Panc1 (cell line): ENCODE measurements around the gene ARMC5. TPM values are rescaled to one million over a fixed set of nuclear protein-coding genes. Genes with fewer than 3 reads are reported as not detected.
"Not testable (repeated sequence)": the region's sequence is repeated elsewhere in the genome, so short reads cannot be mapped to it uniquely, and the experiment has no call there.

Experiments
- ATAC-seq: fragments of 200-7000 bp; cut with Tn5 transposase; 2 replicates; pipeline ENCODE4 v1.9.1; 2020; ENCODE audit warnings: mild to moderate bottlenecking, moderate library complexity
- BruUV-seq: library from RNA; stranded (reverse); fragments of 400-500 nt; replicated peaks from 2 replicates; lab custom pipeline; 2021; lab: Mats Ljungman, UMichigan
- CTCF ChIA-PET: fragments of 300-600 bp; sonication (Branson Sonifier 250); formaldehyde crosslinking; loops from one replicate; lab custom pipeline; 2022; ENCODE audit warnings: antibody characterized with exemption; lab: Charles Lee
- POLR2A ChIA-PET: fragments of 300-600 bp; sonication (Branson Sonifier 250); formaldehyde crosslinking; loops from one replicate; lab custom pipeline; 2022; ENCODE audit warnings: antibody characterized with exemption; lab: Charles Lee
- DNase-seq: peaks from one replicate; pipeline ENCODE4 v3.0.0-alpha.2; 2010; ENCODE audit warnings: low read depth, low spot score
- H3K27ac ChIP-seq: 2 replicates; pipeline ENCODE4 v1.5.1; 2011; ENCODE audit warnings: mild to moderate bottlenecking, low read length, inconsistent platforms
- H3K27me3 ChIP-seq: fragments of 200-500 bp; sonication (Bioruptor generic); 2 replicates; pipeline ENCODE4 v1.6.0; 2014; ENCODE audit warnings: low read length, inconsistent platforms; ENCODE audit not compliant: control insufficient read depth, insufficient read depth
- H3K36me3 ChIP-seq: fragments of 200-500 bp; sonication (Bioruptor generic); 2 replicates; pipeline ENCODE4 v1.5.1; 2014; ENCODE audit warnings: inconsistent platforms, mild to moderate bottlenecking, low read length, moderate library complexity; ENCODE audit not compliant: control insufficient read depth, insufficient read depth
- H3K4me1 ChIP-seq: 2 replicates; pipeline ENCODE4 v1.5.1; 2011; ENCODE audit warnings: inconsistent platforms, mild to moderate bottlenecking, low read length, moderate library complexity; ENCODE audit not compliant: control insufficient read depth, insufficient read depth
- H3K4me3 ChIP-seq, 2 experiments: 2 replicates each; pipeline ENCODE4 v1.5.1; 2011 to 2012; ENCODE audit warnings: low read depth in 2 of 2, low read length in 2 of 2, mild to moderate bottlenecking in 2 of 2, inconsistent platforms in 1 of 2, moderate library complexity in 1 of 2
- H3K9me3 ChIP-seq: fragments of 200-500 bp; sonication (Bioruptor generic); 2 replicates; pipeline ENCODE4 v1.5.1; 2014; ENCODE audit warnings: low read depth, mild to moderate bottlenecking, inconsistent platforms, low read length, moderate library complexity; ENCODE audit not compliant: control insufficient read depth, insufficient read depth
- CTCF ChIP-seq: fragments of 450-650 bp; IDR thresholded peaks from 2 replicates; pipeline ENCODE4 v1.5.1; 2017; ENCODE audit warnings: mild to moderate bottlenecking
- POLR2AphosphoS5 ChIP-seq: IDR thresholded peaks from 2 replicates; pipeline ENCODE4 v1.6.1; 2012; ENCODE audit warnings: mild to moderate bottlenecking, low read depth, low read length, moderate library complexity
- SIN3A ChIP-seq: IDR thresholded peaks from 2 replicates; pipeline ENCODE4 v1.6.1; 2012; ENCODE audit warnings: low read depth, mild to moderate bottlenecking, low read length, moderate library complexity, borderline replicate concordance; ENCODE audit not compliant: insufficient read depth
- TCF7L2 ChIP-seq: IDR thresholded peaks from 2 replicates; pipeline ENCODE4 v1.6.1; 2011; ENCODE audit warnings: mild to moderate bottlenecking, low read depth, low read length, inconsistent platforms
- in situ Hi-C: cut with HindIII; loops from 2 replicates; pipeline ENCODE4 v1.10.0; 2016; ENCODE audit warnings: low sequenced_read_pairs, low pct_unique_long_range_greater_than_20kb
- intact Hi-C: fragments of 100-400 bp; cut with micrococcal nuclease; formaldehyde crosslinking; loops from one replicate; pipeline ENCODE4 v1.10.0; 2022; ENCODE audit not compliant: unreplicated experiment
- total RNA-seq: library from RNA; stranded (reverse); gene quantifications from one replicate; pipeline ENCODE4 v1.2.1, GENCODE V29; 2021; ENCODE audit not compliant: unreplicated experiment
- TF ChIP-seq, protein P1 (sequence below), 2 experiments: IDR thresholded peaks; 2 replicates each; pipeline ENCODE4 v1.6.1; 2011 to 2012; ENCODE audit warnings: low read depth in 2 of 2, control low read depth in 1 of 2, low read length in 1 of 2, mild to moderate bottlenecking in 1 of 2, moderate library complexity in 1 of 2; ENCODE audit not compliant: insufficient read depth in 1 of 2

Gene ARMC5
- total RNA-seq, 1 experiment from 2014 or later = 19.8 TPM

DNA sequence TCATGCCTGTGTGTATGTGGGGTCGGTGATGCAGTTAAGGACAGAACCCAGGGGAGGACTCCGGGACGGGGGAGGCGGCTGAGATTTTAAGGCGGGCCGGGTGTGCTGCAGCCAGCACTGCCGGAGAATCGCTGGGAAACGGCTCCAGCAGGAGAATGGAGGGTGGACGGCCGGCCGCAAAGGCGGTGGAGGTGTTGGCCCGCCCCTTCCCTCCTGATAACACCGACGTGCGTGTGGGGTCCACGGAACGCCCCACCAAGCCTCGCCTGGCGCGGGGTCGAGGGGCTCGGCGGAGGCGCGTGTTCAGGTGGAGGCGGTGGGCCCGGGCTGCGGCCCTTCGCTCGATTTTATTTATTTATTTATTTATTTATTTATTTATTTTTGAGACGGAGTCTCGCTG lies 17.3 kb upstream of the ARMC5 start:
- intact Hi-C loops (loop anchor here (2.0 to 10.0 kb wide), 3 partner anchors 107 to 447 kb away; no protein-coding TSS in a partner anchor), in situ Hi-C loops (no loop called here)
- CTCF ChIA-PET = no interaction called here
- TF ChIP-seq SIN3A (no peak), TCF7L2 (no peak), CTCF (no peak), POLR2AphosphoS5 (no peak)
- TF ChIP-seq, protein P1, sequence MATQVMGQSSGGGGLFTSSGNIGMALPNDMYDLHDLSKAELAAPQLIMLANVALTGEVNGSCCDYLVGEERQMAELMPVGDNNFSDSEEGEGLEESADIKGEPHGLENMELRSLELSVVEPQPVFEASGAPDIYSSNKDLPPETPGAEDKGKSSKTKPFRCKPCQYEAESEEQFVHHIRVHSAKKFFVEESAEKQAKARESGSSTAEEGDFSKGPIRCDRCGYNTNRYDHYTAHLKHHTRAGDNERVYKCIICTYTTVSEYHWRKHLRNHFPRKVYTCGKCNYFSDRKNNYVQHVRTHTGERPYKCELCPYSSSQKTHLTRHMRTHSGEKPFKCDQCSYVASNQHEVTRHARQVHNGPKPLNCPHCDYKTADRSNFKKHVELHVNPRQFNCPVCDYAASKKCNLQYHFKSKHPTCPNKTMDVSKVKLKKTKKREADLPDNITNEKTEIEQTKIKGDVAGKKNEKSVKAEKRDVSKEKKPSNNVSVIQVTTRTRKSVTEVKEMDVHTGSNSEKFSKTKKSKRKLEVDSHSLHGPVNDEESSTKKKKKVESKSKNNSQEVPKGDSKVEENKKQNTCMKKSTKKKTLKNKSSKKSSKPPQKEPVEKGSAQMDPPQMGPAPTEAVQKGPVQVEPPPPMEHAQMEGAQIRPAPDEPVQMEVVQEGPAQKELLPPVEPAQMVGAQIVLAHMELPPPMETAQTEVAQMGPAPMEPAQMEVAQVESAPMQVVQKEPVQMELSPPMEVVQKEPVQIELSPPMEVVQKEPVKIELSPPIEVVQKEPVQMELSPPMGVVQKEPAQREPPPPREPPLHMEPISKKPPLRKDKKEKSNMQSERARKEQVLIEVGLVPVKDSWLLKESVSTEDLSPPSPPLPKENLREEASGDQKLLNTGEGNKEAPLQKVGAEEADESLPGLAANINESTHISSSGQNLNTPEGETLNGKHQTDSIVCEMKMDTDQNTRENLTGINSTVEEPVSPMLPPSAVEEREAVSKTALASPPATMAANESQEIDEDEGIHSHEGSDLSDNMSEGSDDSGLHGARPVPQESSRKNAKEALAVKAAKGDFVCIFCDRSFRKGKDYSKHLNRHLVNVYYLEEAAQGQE (IDR thresholded peaks at IDR 0.05; ENCODE audit: insufficient read depth in 1 of 2, low read depth in 2 of 2, low read length in 1 of 2) = no peak
- Histone ChIP-seq H3K27ac (no peak overlapping the region), H3K9me3 (no peaks in the 10 kb centered on the region), H3K4me1 (no peaks in the 10 kb centered on the region), H3K36me3 (no peaks in the 10 kb centered on the region), H3K27me3 (no peaks in the 10 kb centered on the region), H3K4me3 (peak overlapping the region; percentile 63 to 64)
- DNase-seq = no peak
- BruUV-seq = no TSS peak
- POLR2A ChIA-PET = interaction anchor here (0.6 kb wide), 1 partner anchor 8 kb away, joined by 6 read pairs; no protein-coding TSS in a partner anchor
- ATAC-seq = no peak

GRCh38 chr16:31445931-31446330 lies 13.4 kb upstream of the ARMC5 start:
- H3K4me1 ChIP-seq, CTCF ChIA-PET, BruUV-seq, H3K27me3 ChIP-seq, H3K27ac ChIP-seq, POLR2A ChIA-PET, H3K9me3 ChIP-seq, in situ Hi-C loops, ATAC-seq, H3K4me3 ChIP-seq, DNase-seq, H3K36me3 ChIP-seq: not testable (repeated sequence)
- intact Hi-C loops = loop anchor here (10.0 kb wide), 2 partner anchors 111 to 451 kb away; no protein-coding TSS in a partner anchor

DNA sequence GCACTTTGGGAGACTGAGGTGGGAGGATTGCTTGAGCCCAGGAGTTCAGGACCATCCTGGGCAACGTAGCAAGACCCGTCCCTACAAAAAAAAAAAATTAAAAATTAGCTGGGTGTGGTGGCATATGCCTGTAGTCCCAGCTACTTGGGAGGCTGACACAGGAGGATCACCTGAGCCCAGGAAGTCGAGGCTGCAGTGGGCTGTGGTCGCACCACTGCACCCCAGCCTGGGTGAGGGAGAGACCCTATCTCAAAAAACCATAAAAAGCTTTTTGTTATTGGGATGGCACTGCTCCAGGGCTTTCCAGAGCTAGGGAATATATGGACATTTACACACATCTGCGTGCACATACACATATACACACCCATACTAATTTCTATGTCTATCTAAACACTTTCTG lies 8.1 kb upstream of the ARMC5 start:
- BruUV-seq = no TSS peak
- CTCF ChIA-PET = interaction anchor here (0.6 kb wide), 2 partner anchors 69 to 217 kb away, joined by 5 to 6 read pairs; no protein-coding TSS in a partner anchor
- intact Hi-C loops = no loop called here
- H3K27me3 ChIP-seq = no peaks in the 10 kb centered on the region
- H3K4me1 ChIP-seq = peaks cover 37% of the 10 kb centered on the region
- ATAC-seq = no peak
- DNase-seq = no peak
- no peak overlapping the region for H3K4me3 ChIP-seq
- no peak for TF ChIP-seq SIN3A
- TF ChIP-seq POLR2AphosphoS5 = no peak
- no peak for TF ChIP-seq TCF7L2
- TF ChIP-seq, protein P1 (IDR thresholded peaks at IDR 0.05; ENCODE audit: insufficient read depth in 1 of 2, low read depth in 2 of 2, low read length in 1 of 2) = no peak
- no peak for TF ChIP-seq CTCF
- in situ Hi-C loops = no loop called here
- H3K36me3 ChIP-seq = no peaks in the 10 kb centered on the region
- H3K9me3 ChIP-seq = no peaks in the 10 kb centered on the region
- no peak overlapping the region for H3K27ac ChIP-seq
- POLR2A ChIA-PET = no interaction called here
